ENCODE data around the gene MARK3. TPM values are rescaled to one million over a fixed set of nuclear protein-coding genes. Genes with fewer than 3 reads are reported as not detected.

Gene MARK3
- total RNA-seq, 2 donors from 2014 or later, result 67.0 to 91.4 TPM

DNA sequence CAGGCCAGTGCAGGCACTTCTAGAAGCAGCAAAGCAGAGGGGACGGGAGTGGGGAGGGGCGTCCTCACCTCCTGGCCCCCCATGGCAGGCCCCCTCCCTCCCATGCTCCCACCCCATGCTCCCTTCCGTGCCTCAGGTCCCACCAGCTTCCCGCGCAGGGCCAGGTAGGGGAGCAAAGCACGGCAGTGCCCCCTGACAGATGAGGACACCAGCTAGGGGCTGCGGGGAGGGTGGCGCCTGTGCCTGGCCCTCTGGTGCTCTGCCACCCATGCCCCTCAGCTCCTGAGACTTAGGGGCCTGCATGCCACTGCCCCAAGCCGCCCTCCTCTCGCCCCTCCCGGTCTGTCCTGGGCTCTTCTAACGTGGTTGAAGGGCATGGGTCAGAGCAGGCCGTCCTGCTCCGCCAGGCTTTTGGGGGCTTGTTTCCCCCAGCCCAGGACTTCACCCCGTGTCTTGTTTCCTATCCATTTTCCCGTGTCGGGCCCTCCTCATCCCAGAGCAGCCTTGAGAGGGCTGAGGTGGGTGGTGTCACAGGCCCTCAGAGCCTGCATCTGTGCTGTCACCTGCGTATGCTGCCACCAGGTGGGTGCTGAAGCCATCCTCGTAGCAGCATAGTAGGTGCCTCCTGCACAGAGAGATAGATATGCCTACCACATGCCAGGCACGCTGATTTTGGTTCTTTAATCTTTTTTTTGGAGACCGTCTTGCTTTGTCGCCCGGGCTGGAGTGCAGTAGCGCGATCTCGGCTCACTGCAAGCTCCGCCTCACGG lies 154.0 kb downstream of the MARK3 start:
- Mint-ChIP-seq H3K9me3 (no peaks in the 10 kb centered on the region), H3K36me3 (no peaks in the 10 kb centered on the region), H3K27ac (no peak overlapping the region)
- ATAC-seq (peak in 1 of 2 donors; percentile 9), DNase-seq (ENCODE audit: low spot score in 2 of 2) (no peak)

DNA sequence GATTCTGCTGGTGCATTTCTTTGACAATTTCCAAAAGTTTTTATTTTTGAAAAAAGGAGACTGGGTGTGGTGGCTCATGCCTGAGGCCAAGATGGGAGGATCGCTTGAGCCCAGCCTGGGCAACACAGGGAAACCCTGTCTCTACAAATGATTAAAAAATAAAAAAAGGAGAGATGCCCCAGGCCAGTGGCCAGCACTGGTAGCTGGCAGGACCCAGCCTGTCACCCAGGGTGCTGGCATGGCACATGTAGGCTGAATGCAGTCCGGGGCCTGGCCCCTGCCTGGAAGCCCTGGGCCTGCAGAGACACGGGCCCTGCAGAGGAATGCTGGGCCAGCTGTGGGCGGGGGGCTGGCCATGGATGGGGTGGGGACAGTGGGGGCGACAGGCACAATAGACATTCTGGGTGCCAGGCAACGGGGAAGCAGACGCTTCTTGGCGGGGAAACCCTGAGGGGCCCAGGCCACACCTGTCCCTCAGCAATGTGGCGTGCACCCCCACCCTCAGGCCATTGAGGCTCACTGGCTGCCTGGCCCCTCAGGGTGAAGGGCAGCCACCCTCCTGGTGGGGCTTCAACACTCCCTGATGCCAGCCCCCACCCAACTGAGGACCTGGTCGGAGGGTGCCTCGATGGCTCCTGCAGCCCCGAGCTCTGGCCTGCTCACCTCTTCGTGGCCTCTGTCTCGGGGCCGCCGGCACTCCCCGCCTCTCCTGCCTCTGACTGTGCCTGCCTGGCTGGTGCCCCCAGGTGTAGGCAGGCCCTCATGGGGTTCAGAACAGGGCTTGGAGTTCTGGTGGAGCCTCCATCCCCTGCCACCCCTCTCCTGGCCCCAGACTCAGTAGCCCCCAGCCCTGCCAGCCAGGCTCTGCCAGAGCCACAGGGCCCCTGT lies 155.8 kb downstream of the MARK3 start:
- ATAC-seq (peak in 1 of 2 donors; percentile 4), DNase-seq (ENCODE audit: low spot score in 2 of 2) (no peak)
- H3K36me3 Mint-ChIP-seq, result no peaks in the 10 kb centered on the region
- no peaks in the 10 kb centered on the region for H3K9me3 Mint-ChIP-seq
- no peak overlapping the region for H3K27ac Mint-ChIP-seq

DNA sequence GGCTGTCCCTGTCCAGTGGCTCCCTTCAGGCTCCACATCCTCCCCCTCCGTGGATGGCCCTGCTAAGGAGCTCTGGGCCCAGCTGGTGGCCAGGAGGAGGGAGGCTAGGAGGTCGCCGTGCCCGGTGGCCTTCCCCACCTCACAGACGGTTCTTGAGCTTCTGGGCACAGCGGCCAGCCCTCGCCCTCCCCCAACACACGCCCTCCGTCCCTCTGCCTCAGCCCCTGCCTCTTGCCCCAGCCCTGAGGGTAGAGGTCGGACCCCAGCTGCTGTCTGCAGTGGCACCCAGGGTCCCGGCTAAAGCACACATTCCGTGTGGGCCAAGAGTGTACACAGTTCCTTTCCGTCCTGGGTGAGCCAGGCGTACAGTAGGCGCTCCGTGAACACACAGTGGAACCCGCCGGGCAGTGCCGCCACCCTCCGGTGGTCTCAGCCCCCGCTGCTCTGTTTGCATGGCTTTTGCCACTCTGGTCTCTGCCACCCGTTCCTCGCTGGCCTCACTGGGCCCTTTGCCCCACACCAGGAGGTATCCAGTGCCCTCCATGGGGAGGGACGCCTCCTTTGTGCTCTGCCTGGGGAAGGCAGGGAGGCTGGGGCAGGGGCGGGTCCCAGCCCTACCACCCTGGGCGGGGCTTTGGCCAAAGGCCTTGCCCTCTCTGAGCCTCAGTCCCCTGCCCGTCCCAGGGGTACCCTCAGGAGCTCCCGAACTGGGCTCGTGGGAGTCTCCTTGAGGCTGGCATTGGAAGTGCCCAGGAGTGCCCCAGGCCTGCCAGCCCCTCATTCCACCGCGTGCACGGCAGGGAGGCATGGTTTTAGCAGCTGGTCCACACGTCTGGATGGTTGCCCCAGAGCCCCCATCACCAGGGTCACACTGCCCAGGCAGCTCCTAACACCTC lies 156.7 kb downstream of the MARK3 start:
- Mint-ChIP-seq H3K27ac (no peak overlapping the region), H3K36me3 (no peaks in the 10 kb centered on the region), H3K9me3 (no peaks in the 10 kb centered on the region)
- ATAC-seq (no peak), DNase-seq (ENCODE audit: low spot score in 2 of 2) (no peak)

DNA sequence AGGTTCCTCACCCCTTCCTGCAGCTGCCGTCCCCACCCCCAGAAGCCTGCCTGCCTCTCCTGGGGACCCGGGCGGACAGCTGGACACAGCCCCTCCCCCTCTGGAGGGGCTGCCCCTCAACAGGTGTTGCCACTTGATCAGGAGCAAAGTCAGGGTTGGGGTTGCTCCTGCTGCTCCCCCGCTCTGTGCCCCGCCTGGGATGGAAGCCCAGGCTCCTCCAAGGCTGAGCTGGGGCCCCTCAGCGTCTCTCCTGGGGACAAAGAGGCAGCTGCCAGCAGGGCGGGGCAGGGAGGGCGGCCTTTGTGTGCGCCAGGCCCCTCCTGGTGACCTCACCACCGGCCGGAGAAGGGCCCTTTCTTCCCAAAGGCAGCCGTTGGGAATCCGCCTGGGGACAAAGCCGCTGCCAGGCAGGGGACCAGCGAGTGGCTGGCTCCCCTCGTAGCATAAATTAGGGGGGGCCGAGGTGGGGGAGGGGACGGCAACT lies 157.4 kb downstream of the MARK3 start:
- Mint-ChIP-seq H3K9me3 (no peaks in the 10 kb centered on the region), H3K27ac (no peak overlapping the region)
- no peak for DNase-seq (ENCODE audit: low spot score in 2 of 2)

DNA sequence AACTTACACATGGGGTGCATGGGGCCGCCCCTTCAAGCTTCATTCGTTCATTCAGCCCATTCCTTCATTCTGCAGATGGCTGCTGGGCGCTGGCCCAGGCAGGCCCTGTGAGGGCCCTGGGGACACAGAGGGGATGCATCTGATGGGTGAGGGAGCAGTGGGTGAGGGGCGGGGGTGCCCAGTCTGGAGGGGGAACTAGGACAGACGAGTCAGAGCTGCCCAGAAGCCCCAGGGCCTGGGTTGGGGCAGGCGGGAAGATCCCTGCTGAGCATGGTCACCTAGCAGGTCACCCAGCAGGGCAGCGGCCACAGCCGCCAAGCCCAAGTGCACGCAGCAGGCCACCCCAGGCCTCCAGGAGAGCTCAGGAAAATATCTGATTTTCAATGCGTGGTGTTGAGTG lies 157.9 kb downstream of the MARK3 start:
- DNase-seq (ENCODE audit: low spot score in 2 of 2), result no peak
- Mint-ChIP-seq H3K9me3 (no peaks in the 10 kb centered on the region), H3K27ac (no peak overlapping the region), H3K36me3 (no peaks in the 10 kb centered on the region)
- ATAC-seq, result no peak

More for the DNA sequence above, 157.4 kb downstream of the MARK3 start:
- H3K36me3 Mint-ChIP-seq, result no peaks in the 10 kb centered on the region
- ATAC-seq, result no peak

DNA sequence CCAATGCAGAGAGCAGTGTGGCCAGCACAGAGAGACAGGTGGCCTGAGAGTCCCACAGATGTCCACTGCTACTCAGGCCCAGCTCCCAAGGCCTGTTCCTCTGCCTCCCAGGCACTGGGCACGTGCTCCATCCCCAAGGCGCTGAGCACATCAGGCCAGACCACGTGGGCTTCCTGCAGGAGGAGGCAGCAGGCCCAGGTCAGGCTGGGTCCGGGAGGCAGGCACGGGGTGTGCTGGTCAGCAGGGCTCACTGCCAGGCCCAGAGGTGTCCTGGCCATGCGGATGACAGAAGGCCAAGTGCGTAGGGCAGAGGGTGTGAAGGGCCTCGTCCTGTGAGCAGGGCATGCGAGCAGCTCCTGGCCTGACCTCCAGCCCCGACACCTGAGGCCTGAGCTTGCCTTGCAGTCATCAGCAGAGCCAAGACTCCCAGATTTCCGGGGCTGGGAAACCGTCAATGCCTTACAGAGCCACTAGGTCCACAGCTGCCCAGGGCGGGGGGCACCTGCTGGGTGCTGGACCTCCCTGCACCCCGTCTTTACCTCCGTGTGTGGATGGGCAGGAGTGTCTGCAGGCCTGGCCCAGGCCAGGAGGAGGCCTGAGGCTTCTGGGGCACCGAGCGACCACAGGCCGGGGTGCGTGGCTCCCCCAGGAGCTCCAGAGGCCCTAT lies 158.6 kb downstream of the MARK3 start:
- Mint-ChIP-seq H3K27ac (no peak overlapping the region), H3K36me3 (no peaks in the 10 kb centered on the region), H3K9me3 (no peaks in the 10 kb centered on the region)
- ATAC-seq, result no peak
- DNase-seq (ENCODE audit: low spot score in 2 of 2), result no peak

DNA sequence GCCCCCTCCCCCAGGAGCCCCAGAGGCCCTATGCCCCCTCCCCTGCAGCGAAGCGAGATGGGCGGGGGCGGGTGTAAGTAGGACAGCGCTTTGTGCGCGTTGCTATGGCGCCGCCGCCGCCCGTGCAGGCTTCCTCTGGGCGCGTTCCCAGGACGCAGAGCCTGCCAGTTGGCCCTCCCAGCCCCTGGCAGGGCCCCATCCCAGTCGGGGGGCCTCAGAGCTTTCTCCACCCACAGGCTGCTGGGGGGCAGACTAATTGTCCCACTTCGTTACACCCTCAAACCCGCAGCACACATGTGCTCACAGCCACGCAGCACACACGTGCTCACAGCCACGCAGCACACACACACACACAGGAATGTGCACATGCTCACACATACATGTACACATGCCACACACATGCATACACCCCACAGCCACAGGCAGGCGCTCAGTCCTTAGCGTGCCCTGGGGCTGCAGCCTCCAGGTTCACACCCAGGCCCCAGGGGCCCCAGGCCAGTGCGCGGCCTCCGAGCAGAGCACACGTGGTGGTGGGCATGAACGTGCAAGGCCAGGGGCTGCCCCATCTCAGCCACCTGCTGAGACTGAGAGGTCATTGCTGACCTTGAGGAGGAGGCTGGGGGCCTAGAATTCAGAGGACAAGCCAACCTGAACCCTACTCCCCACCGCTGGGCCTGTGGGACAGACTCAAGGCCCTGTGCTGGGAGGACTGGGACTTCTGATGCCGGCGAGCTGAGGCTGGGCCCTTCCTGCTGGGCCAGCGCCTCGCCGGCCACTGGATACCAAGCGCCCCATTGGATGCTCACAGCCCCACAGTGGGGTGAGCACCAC lies 159.4 kb downstream of the MARK3 start:
- DNase-seq (ENCODE audit: low spot score in 2 of 2) (no peak), ATAC-seq (no peak)
- no peak overlapping the region for H3K27ac Mint-ChIP-seq
- no peaks in the 10 kb centered on the region for H3K36me3 Mint-ChIP-seq
- no peaks in the 10 kb centered on the region for H3K9me3 Mint-ChIP-seq

DNA sequence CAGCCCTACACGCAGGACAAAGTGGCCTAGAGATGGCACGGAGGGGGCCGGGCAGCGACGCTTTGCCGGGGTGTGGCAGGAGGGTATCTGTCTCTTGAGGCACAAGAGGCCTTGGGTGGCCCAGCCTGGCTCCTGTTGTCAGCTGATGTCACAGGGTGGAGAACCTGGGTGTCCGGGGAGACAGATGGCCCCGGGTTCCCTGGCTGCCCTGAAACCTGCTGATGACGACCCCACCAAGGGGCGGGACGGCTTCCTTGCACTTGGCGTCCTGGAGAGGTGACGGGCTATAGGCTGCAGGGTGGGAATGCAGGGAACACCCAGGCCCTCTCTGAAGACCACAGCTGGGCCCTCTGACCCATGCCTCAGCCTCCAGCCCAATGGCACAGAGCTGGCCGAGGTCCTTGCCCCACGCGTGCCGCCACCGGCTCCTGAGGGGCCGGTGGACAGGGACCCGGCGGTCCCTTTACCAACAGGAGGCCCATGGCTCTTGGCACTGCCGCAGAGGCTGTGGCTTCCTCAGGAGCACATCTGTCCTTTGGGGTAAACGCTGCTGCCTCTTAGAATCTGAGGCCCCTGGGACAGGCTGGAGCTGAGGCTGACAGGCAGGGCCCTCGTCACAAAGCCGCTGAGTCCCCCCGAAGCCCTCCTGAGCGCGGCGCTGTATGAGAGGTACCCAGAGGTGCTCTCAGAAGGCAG lies 160.2 kb downstream of the MARK3 start:
- H3K9me3 Mint-ChIP-seq, result no peaks in the 10 kb centered on the region
- DNase-seq (ENCODE audit: low spot score in 2 of 2) (no peak), ATAC-seq (no peak)
- H3K27ac Mint-ChIP-seq, result no peak overlapping the region
- H3K36me3 Mint-ChIP-seq, result no peaks in the 10 kb centered on the region

DNA sequence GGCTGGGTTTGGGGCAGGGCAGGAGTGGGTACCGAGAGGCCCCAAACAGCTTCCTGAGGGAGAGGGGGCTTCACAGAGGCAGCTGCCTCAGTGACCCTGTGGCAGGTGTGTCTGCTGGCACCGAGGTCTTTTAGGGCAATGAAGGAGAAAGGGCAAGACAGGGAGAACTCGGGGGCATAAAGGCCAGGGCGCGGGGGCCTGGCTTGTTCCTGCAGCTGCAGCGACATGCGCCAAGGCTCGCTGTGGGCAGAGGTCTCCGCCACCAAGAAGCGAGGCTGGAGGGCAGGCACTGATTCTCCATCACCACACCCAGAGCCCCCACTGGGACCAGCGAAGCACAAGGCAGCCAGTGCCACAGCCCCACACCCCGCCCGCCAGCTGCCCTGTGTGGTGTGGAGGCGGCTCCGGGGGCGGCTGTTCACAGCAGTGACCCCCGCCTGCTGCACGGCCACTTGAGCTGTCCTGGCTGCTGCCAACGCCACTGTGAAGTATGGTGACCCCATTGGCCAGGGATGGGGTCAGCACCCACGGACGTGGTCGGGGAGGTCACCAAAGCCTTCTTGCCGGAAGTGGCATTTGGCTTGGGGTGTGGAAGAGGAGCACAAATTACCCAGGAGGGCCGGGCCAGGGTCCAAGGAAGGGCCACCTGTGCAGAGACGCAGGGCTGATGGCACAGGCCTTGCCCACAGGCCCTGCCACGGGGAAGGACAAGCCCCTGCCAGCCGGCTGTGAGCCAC lies 160.9 kb downstream of the MARK3 start:
- DNase-seq (ENCODE audit: low spot score in 2 of 2), result no peak
- Mint-ChIP-seq H3K27ac (no peak overlapping the region), H3K9me3 (no peaks in the 10 kb centered on the region), H3K36me3 (no peaks in the 10 kb centered on the region)
- no peak for ATAC-seq

DNA sequence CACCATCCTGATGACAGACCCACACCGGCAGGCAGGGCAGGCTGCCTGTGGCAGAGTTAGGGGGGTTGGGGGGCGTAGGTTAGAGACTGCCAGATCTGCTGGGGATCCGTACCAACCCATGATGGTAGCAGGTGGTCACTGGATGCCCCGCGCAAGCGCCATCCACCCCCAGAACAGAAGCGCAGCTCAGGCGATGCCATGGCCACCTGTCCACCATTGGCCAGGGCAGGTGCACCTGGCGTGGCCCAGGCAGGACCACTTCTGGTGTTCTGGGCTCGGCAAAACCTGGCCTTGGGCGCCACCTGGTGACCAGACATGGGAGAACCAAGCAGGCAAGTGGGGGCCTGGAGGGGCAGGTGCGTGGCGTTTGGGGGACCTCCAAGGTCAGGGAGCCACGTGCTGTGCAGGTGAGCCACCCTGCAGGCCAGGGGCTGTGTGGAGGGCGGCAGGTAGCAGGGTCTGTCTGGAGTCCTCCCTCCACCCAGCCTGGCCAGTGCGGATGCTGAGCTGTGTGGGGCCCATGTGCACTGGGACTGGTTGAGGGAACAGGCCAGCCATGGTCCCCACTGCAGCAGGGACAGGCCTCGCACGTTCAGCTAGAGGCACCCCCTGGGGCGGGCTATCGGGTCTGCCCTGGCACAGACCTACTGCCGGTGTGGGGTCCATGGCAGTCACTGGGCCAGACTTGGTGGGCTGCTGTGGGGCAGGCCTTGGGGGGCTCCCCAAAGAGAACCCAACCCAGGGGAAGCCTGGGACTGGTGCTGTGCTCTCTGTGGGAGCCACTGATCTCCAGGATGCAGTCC lies 161.6 kb downstream of the MARK3 start:
- Mint-ChIP-seq H3K9me3 (no peaks in the 10 kb centered on the region), H3K36me3 (no peaks in the 10 kb centered on the region), H3K27ac (no peak overlapping the region)
- peak; percentile 75 to 80 for ATAC-seq
- peak in 1 of 2 donors; percentile 87 for DNase-seq (ENCODE audit: low spot score in 2 of 2)

DNA sequence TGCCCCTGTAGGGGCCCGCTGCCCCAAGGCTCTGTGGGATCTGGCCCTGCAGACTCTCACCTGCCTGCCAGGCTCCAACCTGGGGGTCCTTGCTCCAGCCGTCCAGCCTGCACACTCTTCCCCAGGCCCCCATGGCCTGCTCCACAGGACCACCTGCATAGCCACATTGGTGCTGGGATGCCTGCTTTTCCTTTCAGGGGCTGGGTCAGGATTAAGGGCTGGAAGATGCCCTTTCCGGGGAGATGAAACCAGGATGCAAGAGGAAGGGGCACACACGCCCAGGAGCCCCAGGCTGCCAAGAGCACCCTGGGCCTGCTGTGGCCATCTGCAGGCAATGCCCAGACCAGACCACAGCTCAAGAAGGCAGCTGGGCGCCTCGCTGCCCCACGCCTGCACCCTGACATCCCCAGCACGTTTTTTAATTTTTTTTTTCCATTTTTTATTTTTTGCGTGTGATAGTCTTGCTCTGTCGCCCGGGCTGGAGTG lies 162.3 kb downstream of the MARK3 start:
- DNase-seq (ENCODE audit: low spot score in 2 of 2), result no peak
- Mint-ChIP-seq H3K36me3 (no peaks in the 10 kb centered on the region), H3K27ac (no peak overlapping the region), H3K9me3 (no peaks in the 10 kb centered on the region)
- ATAC-seq, result no peak

DNA sequence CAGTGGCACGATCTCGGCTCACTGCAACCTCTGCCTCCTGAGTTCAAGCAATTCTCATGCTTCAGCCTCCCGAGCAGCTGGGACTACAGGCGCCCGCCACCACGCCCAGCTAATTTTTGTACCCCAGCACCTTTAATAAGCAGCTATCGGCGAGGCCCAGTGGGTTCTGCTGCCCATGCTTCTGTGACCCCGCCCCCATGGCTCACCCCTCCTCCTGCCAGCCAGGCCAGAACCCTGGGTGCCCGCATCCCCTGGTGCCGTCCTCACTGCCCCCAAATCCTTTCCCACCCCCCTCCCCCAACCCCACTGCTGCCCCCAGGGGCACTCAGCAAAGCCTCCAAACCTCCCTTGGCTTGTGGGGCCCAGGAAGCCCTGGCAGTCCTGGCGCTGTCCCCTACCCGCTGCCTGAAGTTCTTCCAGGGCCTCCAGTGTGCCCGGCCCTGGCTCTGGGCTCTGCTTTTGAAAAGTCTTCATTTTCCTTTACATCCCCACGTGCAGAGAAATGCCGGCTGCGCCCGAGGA lies 162.8 kb downstream of the MARK3 start:
- Mint-ChIP-seq H3K9me3 (no peaks in the 10 kb centered on the region), H3K27ac (peak overlapping the region in 1 of 2 donors; percentile 29), H3K36me3 (no peaks in the 10 kb centered on the region)
- DNase-seq (ENCODE audit: low spot score in 2 of 2) (no peak), ATAC-seq (no peak)
